Vagina (tissue), 2 donors: Measurements from ENCODE around the gene MSH6. TPM values are rescaled to one million over a fixed set of nuclear protein-coding genes. Genes with fewer than 3 reads are reported as not detected.

Source experiments
- DNase-seq, 2 donors: peaks; one replicate each; pipeline ENCODE4 v3.0.0-alpha.2; 2017; ENCODE audit errors: extremely low spot score in 2 of 2
- H3K27ac ChIP-seq: fragments of 200-600 bp; sonication (generic); one replicate; pipeline ENCODE4 v1.5.1; 2019
- H3K27me3 ChIP-seq: fragments of 200-600 bp; sonication (generic); one replicate; pipeline ENCODE4 v1.5.1; 2019
- H3K36me3 ChIP-seq, 2 donors: fragments of 200-600 bp; sonication (generic); one replicate each; pipeline ENCODE4 v1.5.1; 2017 to 2019
- H3K4me1 ChIP-seq: fragments of 200-600 bp; sonication (generic); one replicate; pipeline ENCODE4 v1.5.1; 2019
- H3K4me3 ChIP-seq, 2 donors: fragments of 200-600 bp; sonication (generic); 1 replicate in 1 of 2; 2 replicates in 1 of 2; pipeline ENCODE4 v1.5.1; 2016 to 2019
- H3K9me3 ChIP-seq: fragments of 200-600 bp; sonication (generic); one replicate; pipeline ENCODE4 v1.5.1; 2019
- CTCF ChIP-seq, 3 experiments: fragments of 450-650 bp in 2 of 3; fragments of 200-600 bp in 1 of 3; sonication (generic) in 1 of 3; IDR thresholded peaks; one replicate each; pipeline ENCODE4 v1.5.1; 2017 to 2019; ENCODE audit warnings: antibody characterized with exemption in 3 of 3, mild to moderate bottlenecking in 2 of 3, moderate library complexity in 2 of 3
- POLR2A ChIP-seq, 2 donors: fragments of 450-650 bp; IDR thresholded peaks; one replicate each; pipeline ENCODE4 v1.6.1; 2017; ENCODE audit warnings: antibody characterized with exemption in 2 of 2, mild to moderate bottlenecking in 2 of 2, moderate library complexity in 2 of 2
- POLR2AphosphoS5 ChIP-seq, 2 donors: sonication (generic); formaldehyde crosslinking; IDR thresholded peaks; one replicate each; pipeline ENCODE4 v1.9.0; 2017; ENCODE audit warnings: antibody characterized with exemption in 2 of 2, mild to moderate bottlenecking in 2 of 2, low read depth in 1 of 2; ENCODE audit not compliant: insufficient read depth in 1 of 2
- intact Hi-C: fragments of 100-400 bp; cut with DNase I; formaldehyde crosslinking; loops from one replicate; pipeline ENCODE4 v1.15.1; 2023
- total RNA-seq: library from RNA; depleted of rRNA; stranded (reverse); fragments of >200 nt; gene quantifications from one replicate; pipeline ENCODE4 v1.2.3, GENCODE V29; 2016

Gene MSH6
- total RNA-seq, 1 donor from 2014 or later = 38.8 TPM

GRCh38 chr2:47822518-47822917, 39.6 kb downstream of the MSH6 start:
- no peaks in the 10 kb centered on the region for H3K4me1 ChIP-seq
- intact Hi-C loops = loop anchor here (5.0 kb wide), 1 partner anchor 1650 kb away; no protein-coding TSS in a partner anchor
- no peak for DNase-seq
- no peaks in the 10 kb centered on the region for H3K27me3 ChIP-seq
- H3K9me3 ChIP-seq = no peaks in the 10 kb centered on the region
- H3K36me3 ChIP-seq = peaks cover 0 to 63% of the 10 kb centered on the region in 2 donors
- H3K4me3 ChIP-seq = no peak overlapping the region
- TF ChIP-seq CTCF (IDR thresholded peaks at IDR 0.05) (no peak), POLR2A (IDR thresholded peaks at IDR 0.05) (no peak), POLR2AphosphoS5 (IDR thresholded peaks at IDR 0.05; ENCODE audit: insufficient read depth in 1 of 2, low read depth in 1 of 2) (no peak)
- no peak overlapping the region for H3K27ac ChIP-seq

GRCh38 chr2:47833516-47833968, 50.6 kb downstream of the MSH6 start:
- Histone ChIP-seq H3K4me1 (no peaks in the 10 kb centered on the region), H3K36me3 (peaks cover 0 to 81% of the 10 kb centered on the region in 2 donors), H3K27me3 (no peaks in the 10 kb centered on the region), H3K4me3 (no peak overlapping the region), H3K27ac (no peak overlapping the region), H3K9me3 (no peaks in the 10 kb centered on the region)
- TF ChIP-seq POLR2AphosphoS5 (IDR thresholded peaks at IDR 0.05; ENCODE audit: insufficient read depth in 1 of 2, low read depth in 1 of 2) (no peak), POLR2A (IDR thresholded peaks at IDR 0.05) (no peak), CTCF (IDR thresholded peaks at IDR 0.05) (no peak)
- DNase-seq = no peak
- intact Hi-C loops = no loop called here

GRCh38 chr2:47838249-47838648, 55.3 kb downstream of the MSH6 start:
- intact Hi-C loops = loop anchor here (2.0 kb wide), 1 partner anchor 65 kb away; no protein-coding TSS in a partner anchor
- Histone ChIP-seq H3K27ac (no peak overlapping the region), H3K36me3 (peaks cover 0 to 62% of the 10 kb centered on the region in 2 donors), H3K4me3 (no peak overlapping the region), H3K27me3 (no peaks in the 10 kb centered on the region), H3K4me1 (no peaks in the 10 kb centered on the region), H3K9me3 (no peaks in the 10 kb centered on the region)
- TF ChIP-seq CTCF (IDR thresholded peaks at IDR 0.05) = no peak
- no peak for DNase-seq

- H3K9me3 ChIP-seq = no peaks in the 10 kb centered on the region
- intact Hi-C loops = loop anchor here (2.0 kb wide), 1 partner anchor 64 kb away; no protein-coding TSS in a partner anchor
- DNase-seq = no peak
- H3K4me3 ChIP-seq = no peak overlapping the region
- no peak overlapping the region for H3K27ac ChIP-seq
- TF ChIP-seq POLR2AphosphoS5 (IDR thresholded peaks at IDR 0.05; ENCODE audit: insufficient read depth in 1 of 2, low read depth in 1 of 2) (no peak), CTCF (IDR thresholded peaks at IDR 0.05) (no peak), POLR2A (IDR thresholded peaks at IDR 0.05) (no peak)
- H3K36me3 ChIP-seq = peaks cover 0 to 58% of the 10 kb centered on the region in 2 donors
- no peaks in the 10 kb centered on the region for H3K27me3 ChIP-seq
- no peaks in the 10 kb centered on the region for H3K4me1 ChIP-seq
Measured at GRCh38 chr2:47838686-47839085, 55.7 kb downstream of the MSH6 start.

- Histone ChIP-seq H3K27me3 (no peaks in the 10 kb centered on the region), H3K4me3 (no peak overlapping the region), H3K36me3 (peaks cover 0 to 20% of the 10 kb centered on the region in 2 donors), H3K4me1 (no peaks in the 10 kb centered on the region), H3K9me3 (no peaks in the 10 kb centered on the region), H3K27ac (no peak overlapping the region)
- intact Hi-C loops = no loop called here
- no peak for DNase-seq
- TF ChIP-seq POLR2AphosphoS5 (IDR thresholded peaks at IDR 0.05; ENCODE audit: insufficient read depth in 1 of 2, low read depth in 1 of 2) = no peak
- no peak for TF ChIP-seq CTCF (IDR thresholded peaks at IDR 0.05)
- no peak for TF ChIP-seq POLR2A (IDR thresholded peaks at IDR 0.05)
Measured at GRCh38 chr2:47842846-47843245, 59.9 kb downstream of the MSH6 start.
